K562 (cell line): Measurements from ENCODE around the gene SERPINF2. TPM values are rescaled to one million over a fixed set of nuclear protein-coding genes. Genes with fewer than 3 reads are reported as not detected.

ENCODE experiments used
- ARID3B ChIP-seq: fragments of 250-450 bp; sonication (Bioruptor Pico); IDR thresholded peaks from 2 replicates; pipeline ENCODE4 v1.4.0; 2020; ENCODE audit warnings: borderline replicate concordance
- C11orf30 ChIP-seq: fragments of 450-650 bp; IDR thresholded peaks from 2 replicates; pipeline ENCODE4 v1.6.1; 2016; ENCODE audit warnings: low read depth, mild to moderate bottlenecking
- CHAMP1 ChIP-seq: fragments of 450-650 bp; IDR thresholded peaks from 2 replicates; pipeline ENCODE4 v1.6.1; 2016; ENCODE audit warnings: mild to moderate bottlenecking
- CHD2 ChIP-seq: IDR thresholded peaks from 2 replicates; pipeline ENCODE4 v1.6.1; 2011; ENCODE audit warnings: low read depth, low read length
- CREB3L1 ChIP-seq: fragments of 450-650 bp; IDR thresholded peaks from 2 replicates; pipeline ENCODE4 v1.6.1; 2014; ENCODE audit warnings: low read depth, mild to moderate bottlenecking, moderate library complexity, borderline replicate concordance
- CTBP1 ChIP-seq: fragments of 450-650 bp; IDR thresholded peaks from 2 replicates; pipeline ENCODE4 v1.6.1; 2016; ENCODE audit warnings: borderline replicate concordance
- CXXC5 ChIP-seq: fragments of 250-450 bp; sonication (Bioruptor Pico); IDR thresholded peaks from 2 replicates; pipeline ENCODE4 v1.8.0; 2022; ENCODE audit warnings: inconsistent platforms, mild to moderate bottlenecking, moderate library complexity
- ETV1 ChIP-seq: fragments of 450-650 bp; conservative IDR thresholded peaks from 2 replicates; pipeline ENCODE4 v1.6.1; 2016; ENCODE audit warnings: missing genetic modification characterization, control low read depth, low read depth, missing compliant biosample characterization
- GATAD2A ChIP-seq: fragments of 450-650 bp; IDR thresholded peaks from 2 replicates; pipeline ENCODE4 v1.6.1; 2017
- MTF1 ChIP-seq: fragments of 250-450 bp; sonication (Bioruptor Pico); IDR thresholded peaks from 2 replicates; pipeline ENCODE4 v1.9.0; 2021; ENCODE audit warnings: moderate library complexity, mild to moderate bottlenecking, inconsistent platforms, borderline replicate concordance
- NR2F6 ChIP-seq: fragments of 450-650 bp; formaldehyde crosslinking; IDR thresholded peaks from 2 replicates; pipeline ENCODE4 v1.4.0; 2020; ENCODE audit warnings: mild to moderate bottlenecking
- PHB ChIP-seq: fragments of 250-450 bp; sonication (Bioruptor Pico); IDR thresholded peaks from 2 replicates; pipeline ENCODE4 v1.5.0; 2021
- POU5F1 ChIP-seq: fragments of 150-350 bp; IDR thresholded peaks from 2 replicates; pipeline ENCODE4 v1.6.1; 2014; ENCODE audit warnings: borderline replicate concordance, low read length, low read depth, mild to moderate bottlenecking; ENCODE audit not compliant: partially characterized antibody
- SREBF1 ChIP-seq: fragments of 150-350 bp; IDR thresholded peaks from 2 replicates; pipeline ENCODE4 v1.6.1; 2014; ENCODE audit warnings: antibody characterized with exemption, low read depth, low read length, borderline replicate concordance
- TAL1 ChIP-seq: fragments of 450-650 bp; IDR thresholded peaks from 2 replicates; pipeline ENCODE4 v1.6.1; 2016; ENCODE audit warnings: mild to moderate bottlenecking
- TGIF2 ChIP-seq: sonication (generic); formaldehyde crosslinking; IDR thresholded peaks from 2 replicates; pipeline ENCODE4 v1.8.1; 2022; ENCODE audit warnings: mild to moderate bottlenecking, missing genetic modification reagents, moderate library complexity
- ZBTB7A ChIP-seq: IDR thresholded peaks from 2 replicates; pipeline ENCODE4 v1.6.1; 2011; ENCODE audit warnings: low read depth, mild to moderate bottlenecking, low read length, moderate library complexity, borderline replicate concordance; ENCODE audit not compliant: control insufficient read depth
- ZFP30 ChIP-seq: fragments of 250-450 bp; sonication (Bioruptor Pico); IDR thresholded peaks from 2 replicates; pipeline ENCODE4 v1.8.0; 2022; ENCODE audit warnings: moderate library complexity, mild to moderate bottlenecking, inconsistent platforms, borderline replicate concordance
- ZFX ChIP-seq: sonication (generic); formaldehyde crosslinking; IDR thresholded peaks from 2 replicates; pipeline ENCODE4 v1.8.0; 2022; ENCODE audit warnings: mild to moderate bottlenecking, missing genetic modification reagents, moderate library complexity
- ZNF232 ChIP-seq: sonication (generic); formaldehyde crosslinking; IDR thresholded peaks from 2 replicates; pipeline ENCODE4 v1.8.0; 2022; ENCODE audit warnings: mild to moderate bottlenecking, missing genetic modification reagents
- ZNF717 ChIP-seq: fragments of 250-450 bp; sonication (Bioruptor Pico); IDR thresholded peaks from 2 replicates; pipeline ENCODE4 v1.5.0; 2021
- polyA plus RNA-seq, 8 experiments: library from polyadenylated mRNA; depleted of rRNA in 4 of 8; stranded (reverse) in 5 of 8; unstranded in 3 of 8; fragments of >200 nt; fragmentation: Nextera tagmentation in 2 of 8; fragmentation: Illumina TruSeq in 1 of 8; extraction: Ambion mirVana in 2 of 8; extraction: Trizol in 1 of 8; gene quantifications; 2 replicates each; pipeline versions ENCODE4 v1.2.1 to v1.2.3, GENCODE V29; 2011 to 2014; ENCODE audit warnings: inconsistent platforms in 1 of 8, missing spikeins in 1 of 8
- total RNA-seq, 7 experiments: library from RNA; depleted of rRNA in 6 of 7; stranded (reverse); fragments of >200 nt in 6 of 7; fragmentation: Illumina TruSeq in 2 of 7; extraction: Trizol in 2 of 7; gene quantifications; 2 replicates each; pipeline versions ENCODE4 v1.2.1 to v1.2.3, GENCODE V29; 2011 to 2021; ENCODE audit warnings: low replicate concordance in 1 of 7
- TF ChIP-seq, protein P1 (sequence below): sonication (generic); formaldehyde crosslinking; IDR thresholded peaks from 2 replicates; pipeline ENCODE4 v1.9.0; 2022; ENCODE audit warnings: mild to moderate bottlenecking, missing genetic modification reagents

Gene SERPINF2
- total and polyA plus RNA-seq, 9 of the 15 experiments (the other 6 are each of a cell fraction or from before 2014, with no cell fraction given): 0.22 TPM; not detected in 8

GRCh38 chr17:1730326-1731193 is 12.1 kb upstream of the SERPINF2 start (continued):
- TF ChIP-seq CHAMP1 (no peak), C11orf30 (peak; percentile 39), SREBF1 (no peak), ETV1 (tag) (peak; percentile 81), NR2F6 (no peak), ZBTB7A (peak; percentile 47; the same call in 1 of the 2 replicates), TAL1 (peak; percentile 69), GATAD2A (no peak), ZNF232 (CRISPR knock-in tag) (no peak), CHD2 (no peak), CREB3L1 (peak; percentile 80), ARID3B (CRISPR knock-in tag) (no peak), MTF1 (CRISPR knock-in tag) (peak; percentile 36; the same call in 1 of the 2 replicates), TGIF2 (CRISPR knock-in tag) (0 out of 2 replicates have a peak, but pooled peaks have one; percentile 14), ZFX (peak; percentile 95), PHB (CRISPR knock-in tag) (no peak), ZNF717 (CRISPR knock-in tag) (no peak), CTBP1 (peak; percentile 36; the same call in 1 of the 2 replicates), POU5F1 (no peak), CXXC5 (peak; percentile 81), ZFP30 (no peak)
- TF ChIP-seq, protein P1, sequence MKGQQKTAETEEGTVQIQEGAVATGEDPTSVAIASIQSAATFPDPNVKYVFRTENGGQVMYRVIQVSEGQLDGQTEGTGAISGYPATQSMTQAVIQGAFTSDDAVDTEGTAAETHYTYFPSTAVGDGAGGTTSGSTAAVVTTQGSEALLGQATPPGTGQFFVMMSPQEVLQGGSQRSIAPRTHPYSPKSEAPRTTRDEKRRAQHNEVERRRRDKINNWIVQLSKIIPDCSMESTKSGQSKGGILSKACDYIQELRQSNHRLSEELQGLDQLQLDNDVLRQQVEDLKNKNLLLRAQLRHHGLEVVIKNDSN (CRISPR knock-in tag): peak; percentile 87
